Measurements from ENCODE around the gene SLC39A5. TPM values are rescaled to one million over a fixed set of nuclear protein-coding genes. Genes with fewer than 3 reads are reported as not detected.
A peak's percentile ranks its signal among the peaks of the same experiment; 100 is the strongest.

SLC39A5 gene
- total RNA-seq, 4 donors from 2014 or later = not detected

DNA sequence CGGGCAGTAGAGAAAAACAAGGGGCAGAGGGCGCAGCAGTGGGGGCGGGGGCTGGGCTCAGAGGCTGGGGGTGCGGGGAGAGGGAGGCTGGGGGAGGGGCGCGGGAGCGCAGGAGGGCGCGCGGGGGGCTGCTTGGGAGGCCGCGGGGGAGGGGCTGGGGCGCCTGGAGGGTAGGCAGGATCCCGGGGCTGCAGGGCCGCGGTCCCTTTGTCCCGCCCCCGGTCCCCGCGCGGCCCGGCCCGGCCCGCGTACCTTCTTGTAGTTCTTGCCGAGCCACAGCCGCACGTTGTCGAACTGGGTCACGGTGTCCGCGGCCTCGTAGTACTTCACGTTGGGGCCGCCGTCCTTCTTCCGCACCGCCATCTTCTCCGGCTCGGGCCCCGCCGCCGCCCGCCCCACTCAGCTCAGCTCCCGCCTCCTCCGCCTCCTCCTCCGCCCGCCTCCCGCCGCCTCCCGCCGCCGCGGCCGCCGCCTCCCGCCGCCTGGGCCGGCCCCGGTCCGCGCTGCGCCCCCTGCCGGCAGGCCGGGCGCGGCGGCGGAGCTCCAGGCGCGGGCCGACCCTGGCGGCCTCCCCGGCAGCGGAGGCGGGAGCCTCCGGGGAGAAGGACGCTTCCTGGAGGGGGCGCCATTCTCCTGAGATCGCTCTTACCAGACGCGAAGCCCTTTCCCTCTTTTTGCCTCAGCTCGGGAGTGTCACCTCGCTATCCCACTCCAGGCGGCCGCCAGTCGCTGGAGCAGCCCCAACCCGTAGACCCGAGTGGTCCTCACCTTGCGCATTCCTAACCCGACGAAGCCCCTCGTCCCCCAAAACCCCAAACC is 40.5 kb upstream of the SLC39A5 start, which contains the start of gene SMARCC2:
Gene SMARCC2, minus strand, starts transcription at position 385 of the 819 bp plus-strand sequence. Its CDS starts 22 bp downstream, at position 363.
- TF ChIP-seq, protein P1, sequence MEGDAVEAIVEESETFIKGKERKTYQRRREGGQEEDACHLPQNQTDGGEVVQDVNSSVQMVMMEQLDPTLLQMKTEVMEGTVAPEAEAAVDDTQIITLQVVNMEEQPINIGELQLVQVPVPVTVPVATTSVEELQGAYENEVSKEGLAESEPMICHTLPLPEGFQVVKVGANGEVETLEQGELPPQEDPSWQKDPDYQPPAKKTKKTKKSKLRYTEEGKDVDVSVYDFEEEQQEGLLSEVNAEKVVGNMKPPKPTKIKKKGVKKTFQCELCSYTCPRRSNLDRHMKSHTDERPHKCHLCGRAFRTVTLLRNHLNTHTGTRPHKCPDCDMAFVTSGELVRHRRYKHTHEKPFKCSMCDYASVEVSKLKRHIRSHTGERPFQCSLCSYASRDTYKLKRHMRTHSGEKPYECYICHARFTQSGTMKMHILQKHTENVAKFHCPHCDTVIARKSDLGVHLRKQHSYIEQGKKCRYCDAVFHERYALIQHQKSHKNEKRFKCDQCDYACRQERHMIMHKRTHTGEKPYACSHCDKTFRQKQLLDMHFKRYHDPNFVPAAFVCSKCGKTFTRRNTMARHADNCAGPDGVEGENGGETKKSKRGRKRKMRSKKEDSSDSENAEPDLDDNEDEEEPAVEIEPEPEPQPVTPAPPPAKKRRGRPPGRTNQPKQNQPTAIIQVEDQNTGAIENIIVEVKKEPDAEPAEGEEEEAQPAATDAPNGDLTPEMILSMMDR (IDR thresholded peaks at IDR 0.05) = peak; percentile 70 to 81 (median 71)
- TF ChIP-seq POLR2AphosphoS5 (IDR thresholded peaks at IDR 0.05) = peak in 1 of 2 donors; percentile 63
- no peak for TF ChIP-seq EP300 (IDR thresholded peaks at IDR 0.05)
- no peaks in the 10 kb centered on the region for H3K27me3 ChIP-seq
- intact Hi-C loops (cut with DNase I) = loop anchor here (2.0 to 10.0 kb wide), 3 partner anchors 63 to 275 kb away; partner anchors contain the start of genes SPRYD4 and ZC3H10
- peak; percentile 96 for DNase-seq (ENCODE audit: extremely low spot score)
- H3K4me1 ChIP-seq = peaks cover 20 to 40% (median 34%) of the 10 kb centered on the region in 4 donors
- no peaks in the 10 kb centered on the region for H3K9me3 ChIP-seq
- peak within 1 kb of the TSS; percentile 95 to 97 (median 96) for H3K27ac ChIP-seq (replicated peaks in 1 of 4)
- under 1% methylated on average over 60 of the region's 93 CpGs for WGBS
- H3K36me3 ChIP-seq = peaks cover 13 to 30% (median 25%) of the 10 kb centered on the region in 4 donors
- H3K4me3 ChIP-seq = peak within 1 kb of the TSS; percentile 77 to 95 (median 88)

DNA sequence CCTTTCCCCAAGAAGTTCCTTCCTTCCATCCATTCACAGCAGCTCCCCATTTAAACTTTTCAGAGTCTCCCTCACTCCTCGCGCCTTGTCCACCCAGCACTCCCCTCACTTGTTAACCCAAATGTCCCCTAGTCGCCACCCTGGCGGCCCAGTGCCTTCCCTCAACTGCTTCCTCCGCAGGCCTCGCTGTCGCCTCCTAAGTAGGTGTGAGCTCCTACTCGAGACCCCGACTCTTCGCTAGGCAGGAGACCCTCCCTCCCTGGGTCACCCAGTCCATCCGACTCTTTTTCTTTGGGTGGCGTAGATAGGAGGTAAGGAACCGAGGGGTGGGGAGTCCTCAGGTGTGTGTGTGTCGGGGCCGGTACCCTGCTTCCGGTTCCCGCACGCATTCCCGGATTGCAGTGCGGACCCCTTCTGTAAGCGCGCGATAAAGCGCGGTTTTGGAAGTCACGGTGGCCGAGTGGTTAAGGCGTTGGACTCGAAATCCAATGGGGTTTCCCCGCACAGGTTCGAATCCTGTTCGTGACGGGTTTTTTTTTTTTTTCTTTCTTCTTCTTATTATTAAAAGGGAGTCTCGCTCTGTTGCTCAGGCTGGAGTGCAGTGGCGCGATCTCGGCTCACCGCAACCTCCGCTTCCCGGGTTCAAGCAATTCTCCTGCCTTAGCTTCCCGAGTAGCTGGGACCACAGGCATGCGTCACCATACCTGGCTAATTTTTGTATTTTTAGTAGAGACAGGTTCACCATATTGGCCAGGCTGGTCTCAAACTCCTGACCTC is 39.7 kb upstream of the SLC39A5 start:
- no peaks in the 10 kb centered on the region for H3K9me3 ChIP-seq
- no peaks in the 10 kb centered on the region for H3K27me3 ChIP-seq
- H3K36me3 ChIP-seq = peaks cover 6 to 22% (median 17%) of the 10 kb centered on the region in 4 donors
- peak overlapping the region; percentile 77 to 95 (median 88) for H3K4me3 ChIP-seq
- intact Hi-C loops (cut with DNase I) = loop anchor here (2.0 to 10.0 kb wide), 3 partner anchors 63 to 275 kb away; partner anchors contain the start of genes SPRYD4 and ZC3H10
- peaks cover 20 to 40% (median 34%) of the 10 kb centered on the region in 4 donors for H3K4me1 ChIP-seq
- under 1% methylated on average over 38 of the region's 42 CpGs for WGBS
- peak overlapping the region; percentile 95 to 97 (median 96) for H3K27ac ChIP-seq (replicated peaks in 1 of 4)
- peak; percentile 95 for DNase-seq (ENCODE audit: extremely low spot score)
- no peak for TF ChIP-seq EP300 (IDR thresholded peaks at IDR 0.05)
- no peak for TF ChIP-seq POLR2A (IDR thresholded peaks at IDR 0.05; ENCODE audit: low read depth)
- TF ChIP-seq POLR2AphosphoS5 (IDR thresholded peaks at IDR 0.05) = peak in 1 of 2 donors; percentile 67
- TF ChIP-seq, protein P1 (IDR thresholded peaks at IDR 0.05) = no peak

DNA sequence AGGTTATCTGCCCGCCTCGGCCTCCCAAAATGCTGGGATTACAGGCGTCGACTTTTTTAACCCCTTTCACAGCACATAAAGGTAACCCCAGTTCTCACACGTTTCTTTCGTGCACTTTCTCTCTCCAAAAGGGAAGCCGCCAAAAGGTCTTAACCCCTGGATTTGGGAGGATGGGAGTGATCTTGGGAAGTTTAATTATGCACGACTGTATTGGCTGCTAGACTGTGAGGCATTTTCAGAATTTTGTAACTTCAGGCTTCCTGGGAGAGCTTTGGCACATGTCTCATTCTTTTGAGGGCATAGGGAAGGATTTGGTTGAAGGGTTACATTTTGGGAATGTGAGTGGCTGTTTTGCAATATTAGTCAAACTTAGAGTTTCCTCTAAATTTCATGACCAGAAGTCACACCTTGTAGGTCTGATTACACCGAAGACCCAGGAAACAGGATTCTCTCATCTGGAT is 39.1 kb upstream of the SLC39A5 start:
- TF ChIP-seq POLR2AphosphoS5 (IDR thresholded peaks at IDR 0.05) (no peak), POLR2A (IDR thresholded peaks at IDR 0.05; ENCODE audit: low read depth) (no peak), EP300 (IDR thresholded peaks at IDR 0.05) (no peak)
- TF ChIP-seq, protein P1 (IDR thresholded peaks at IDR 0.05) = no peak
- no peak for DNase-seq (ENCODE audit: extremely low spot score)
- WGBS = 26% methylated on average over 9 of the region's 9 CpGs

DNA sequence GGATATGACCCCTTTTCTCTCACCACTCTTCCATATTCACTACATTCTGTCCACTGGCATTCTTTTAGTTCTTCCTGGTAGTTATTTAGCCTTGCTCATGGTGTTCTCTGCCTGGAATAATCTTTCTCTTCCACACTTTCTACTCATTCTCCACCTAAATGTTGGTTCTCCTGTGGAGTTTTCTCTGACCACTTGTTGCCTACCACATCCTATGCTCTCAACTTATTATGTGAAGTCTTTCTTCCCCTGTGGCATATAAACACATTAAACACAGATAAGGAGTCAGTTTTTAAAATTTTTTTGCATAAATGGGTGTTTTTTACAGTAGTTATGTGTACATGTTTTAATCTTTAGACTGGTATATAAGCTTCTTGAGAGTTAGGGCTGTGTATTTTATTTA is 37.3 kb upstream of the SLC39A5 start:
- no peak for DNase-seq (ENCODE audit: extremely low spot score)
- H3K4me1 ChIP-seq = peaks cover 20 to 26% (median 23%) of the 10 kb centered on the region in 4 donors
- TF ChIP-seq, protein P1 (IDR thresholded peaks at IDR 0.05) = no peak
- no peak for TF ChIP-seq EP300 (IDR thresholded peaks at IDR 0.05)
- H3K9me3 ChIP-seq = no peaks in the 10 kb centered on the region
- H3K36me3 ChIP-seq = no peaks in the 10 kb centered on the region
- no peak overlapping the region for H3K27ac ChIP-seq (replicated peaks in 1 of 4)
- H3K4me3 ChIP-seq = no peak overlapping the region
- H3K27me3 ChIP-seq = no peaks in the 10 kb centered on the region
- intact Hi-C loops (cut with DNase I) = loop anchor here (1.0 kb wide), 1 partner anchor 32 kb away; the partner anchor contains the start of gene NABP2

More for the DNA sequence above, 39.1 kb upstream of the SLC39A5 start:
- H3K27me3 ChIP-seq = no peaks in the 10 kb centered on the region
- intact Hi-C loops (cut with DNase I) = no loop called here
- peak overlapping the region; percentile 95 to 97 (median 96) for H3K27ac ChIP-seq (replicated peaks in 1 of 4)
- peaks cover 2 to 16% (median 11%) of the 10 kb centered on the region in 4 donors for H3K36me3 ChIP-seq
- no peaks in the 10 kb centered on the region for H3K9me3 ChIP-seq
- peaks cover 20 to 40% (median 34%) of the 10 kb centered on the region in 4 donors for H3K4me1 ChIP-seq
- peak overlapping the region; percentile 77 to 95 (median 88) for H3K4me3 ChIP-seq
